Measurements from ENCODE around the gene MYEF2.
A peak's percentile ranks its signal among the peaks of the same experiment; 100 is the strongest.

MYEF2 gene

DNA sequence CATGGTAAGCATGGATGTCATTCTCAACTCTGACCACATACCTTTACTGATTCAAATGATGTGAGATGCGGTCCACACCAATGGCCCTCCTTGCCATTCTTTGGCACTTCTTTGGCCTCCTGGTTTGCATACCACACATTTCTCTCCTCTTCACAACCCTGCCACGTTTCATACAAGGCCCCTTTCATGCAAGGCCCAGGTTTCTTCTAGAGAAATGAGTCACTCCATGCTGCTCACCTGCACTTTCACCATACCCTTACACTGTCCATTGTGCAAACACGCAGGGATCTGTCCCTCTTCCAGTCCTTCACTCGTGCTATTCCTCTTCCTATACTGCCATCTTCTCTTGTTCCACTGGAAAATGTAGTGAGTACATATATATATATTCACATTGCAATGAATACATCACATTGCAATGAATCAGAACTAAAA, 81.7 kb downstream of the MYEF2 start:
- H2BK12ac ChIP-seq (ENCODE audit: low read length): no peak overlapping the region
- no peak for DNase-seq (ENCODE audit: low spot score)
- no peak overlapping the region for H3K23ac ChIP-seq (ENCODE audit: low read depth, low read length, poor library complexity)
- no peaks in the 10 kb centered on the region for H3K9me3 ChIP-seq (replicated peaks in 1 of 2; ENCODE audit: control insufficient read depth in 2 of 2, insufficient read depth in 1 of 2, low read depth in 1 of 2, low read length in 2 of 2)
- no peak overlapping the region for H3K14ac ChIP-seq (ENCODE audit: low read length)
- no peak overlapping the region for H2BK5ac ChIP-seq (ENCODE audit: low read length)
- H3K9ac ChIP-seq (ENCODE audit: low read depth, low read length, poor library complexity): no peak overlapping the region
- no peak overlapping the region for H4K8ac ChIP-seq (ENCODE audit: low read depth, low read length)
- WGBS, 2 donors (ENCODE audit: extremely low coverage in 2 of 2, insufficient read length in 2 of 2, insufficient replicate concordance in 1 of 2): no CpG with 5 or more reads among the region's 4 CpGs
- no peak overlapping the region for H4K91ac ChIP-seq (ENCODE audit: low read depth, low read length, poor library complexity)
- peaks cover 0 to 6% (median 0%) of the 10 kb centered on the region in 3 experiments for H3K27me3 ChIP-seq (ENCODE audit: control insufficient read depth in 3 of 3, insufficient read depth in 3 of 3, low read depth in 1 of 3, low read length in 3 of 3)
- H3K36me3 ChIP-seq (replicated peaks in 1 of 2; ENCODE audit: control insufficient read depth in 2 of 2, insufficient read depth in 2 of 2, low read length in 2 of 2): no peaks in the 10 kb centered on the region
- no peak overlapping the region for H2BK15ac ChIP-seq (ENCODE audit: low read length)
- H2AK5ac ChIP-seq (ENCODE audit: low read depth, low read length): no peak overlapping the region
- H3K79me1 ChIP-seq (ENCODE audit: low read depth, low read length): no peaks in the 10 kb centered on the region
- H3K27ac ChIP-seq (replicated peaks; ENCODE audit: low read length): no peak overlapping the region
- no peak overlapping the region for H3K18ac ChIP-seq (ENCODE audit: low read length)
- no peak overlapping the region for H2AFZ ChIP-seq (ENCODE audit: low read length)
- no peaks in the 10 kb centered on the region for H3K4me1 ChIP-seq (ENCODE audit: control insufficient read depth in 2 of 2, insufficient read depth in 1 of 2, low read depth in 1 of 2, low read length in 2 of 2)
- H2BK120ac ChIP-seq (ENCODE audit: low read depth, low read length): no peak overlapping the region
- H3K4ac ChIP-seq (ENCODE audit: low read length): no peak overlapping the region
- no peak overlapping the region for H3K4me2 ChIP-seq (ENCODE audit: insufficient read depth, low read length, poor library complexity, severe bottlenecking)
- H3K4me3 ChIP-seq (ENCODE audit: low read length in 2 of 2): peak overlapping the region in 1 of 2 donors; percentile 45

DNA sequence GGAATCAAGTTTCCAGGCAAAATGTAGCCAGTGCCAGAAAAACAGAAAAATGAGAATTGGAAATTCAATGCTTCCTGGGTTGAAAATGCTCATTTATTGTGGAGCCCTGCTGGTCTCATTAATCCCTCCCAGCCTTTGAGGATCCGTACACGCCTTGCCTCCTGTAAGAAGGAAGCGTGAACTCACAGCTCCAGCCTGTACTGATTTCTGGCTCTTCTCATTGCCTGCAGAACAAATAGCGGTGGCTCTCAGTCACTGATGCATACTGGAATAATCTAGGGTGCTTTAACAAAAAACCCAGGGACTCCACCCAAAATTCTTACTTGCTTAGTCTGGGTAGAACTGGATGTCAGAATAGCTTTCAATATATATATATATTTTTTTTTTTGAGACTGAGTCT, 86.6 kb downstream of the MYEF2 start:
- Histone ChIP-seq H2BK5ac (ENCODE audit: low read length) (no peak overlapping the region), H4K8ac (ENCODE audit: low read depth, low read length) (no peak overlapping the region), H3K4me1 (ENCODE audit: control insufficient read depth in 2 of 2, insufficient read depth in 1 of 2, low read depth in 1 of 2, low read length in 2 of 2) (peaks cover 0 to 3% of the 10 kb centered on the region in 2 donors), H2BK12ac (ENCODE audit: low read length) (no peak overlapping the region), H2BK15ac (ENCODE audit: low read length) (no peak overlapping the region), H3K79me1 (ENCODE audit: low read depth, low read length) (no peaks in the 10 kb centered on the region), H2BK120ac (ENCODE audit: low read depth, low read length) (no peak overlapping the region), H4K91ac (ENCODE audit: low read depth, low read length, poor library complexity) (no peak overlapping the region), H3K9ac (ENCODE audit: low read depth, low read length, poor library complexity) (no peak overlapping the region), H3K27ac (replicated peaks; ENCODE audit: low read length) (no peak overlapping the region), H2AFZ (ENCODE audit: low read length) (no peak overlapping the region), H3K4me2 (ENCODE audit: insufficient read depth, low read length, poor library complexity, severe bottlenecking) (no peak overlapping the region), H3K4me3 (ENCODE audit: low read length in 2 of 2) (no peak overlapping the region), H3K4ac (ENCODE audit: low read length) (no peak overlapping the region), H3K9me3 (replicated peaks in 1 of 2; ENCODE audit: control insufficient read depth in 2 of 2, insufficient read depth in 1 of 2, low read depth in 1 of 2, low read length in 2 of 2) (peaks cover 0 to 3% of the 10 kb centered on the region in 2 donors), H3K27me3 (ENCODE audit: control insufficient read depth in 3 of 3, insufficient read depth in 3 of 3, low read depth in 1 of 3, low read length in 3 of 3) (no peaks in the 10 kb centered on the region), H3K36me3 (replicated peaks in 1 of 2; ENCODE audit: control insufficient read depth in 2 of 2, insufficient read depth in 2 of 2, low read length in 2 of 2) (peaks cover 0 to 2% of the 10 kb centered on the region in 2 donors), H3K23ac (ENCODE audit: low read depth, low read length, poor library complexity) (no peak overlapping the region), H3K18ac (ENCODE audit: low read length) (no peak overlapping the region), H3K14ac (ENCODE audit: low read length) (no peak overlapping the region), H2AK5ac (ENCODE audit: low read depth, low read length) (no peak overlapping the region)
- DNase-seq (ENCODE audit: low spot score): no peak
- WGBS, 2 donors (ENCODE audit: extremely low coverage in 2 of 2, insufficient read length in 2 of 2, insufficient replicate concordance in 1 of 2): no CpG with 5 or more reads among the region's 4 CpGs

DNA sequence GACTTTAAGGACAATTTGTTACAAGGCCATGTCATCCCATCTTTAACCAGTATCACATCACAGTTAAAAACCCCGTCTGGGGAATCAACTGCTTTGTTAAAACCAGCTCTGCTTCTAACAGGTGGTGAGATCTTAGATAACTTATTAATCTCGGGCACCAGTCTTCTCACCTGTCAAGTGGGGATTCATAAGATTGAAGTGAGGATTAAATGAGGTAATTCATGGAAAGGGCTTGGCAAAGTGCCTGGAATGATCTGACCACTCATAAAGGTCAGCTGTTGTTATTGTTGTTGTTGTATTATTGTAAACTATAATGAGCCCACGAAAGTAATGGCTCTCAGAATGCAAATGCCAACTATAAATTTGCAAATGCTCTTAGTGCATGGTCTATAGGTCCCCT, 87.4 kb downstream of the MYEF2 start:
- Histone ChIP-seq H3K36me3 (replicated peaks in 1 of 2; ENCODE audit: control insufficient read depth in 2 of 2, insufficient read depth in 2 of 2, low read length in 2 of 2) (peaks cover 0 to 2% of the 10 kb centered on the region in 2 donors), H3K9me3 (replicated peaks in 1 of 2; ENCODE audit: control insufficient read depth in 2 of 2, insufficient read depth in 1 of 2, low read depth in 1 of 2, low read length in 2 of 2) (peaks cover 0 to 3% of the 10 kb centered on the region in 2 donors), H2AK5ac (ENCODE audit: low read depth, low read length) (no peak overlapping the region), H3K79me1 (ENCODE audit: low read depth, low read length) (no peaks in the 10 kb centered on the region), H3K18ac (ENCODE audit: low read length) (no peak overlapping the region), H2AFZ (ENCODE audit: low read length) (no peak overlapping the region), H3K23ac (ENCODE audit: low read depth, low read length, poor library complexity) (no peak overlapping the region), H4K8ac (ENCODE audit: low read depth, low read length) (no peak overlapping the region), H3K9ac (ENCODE audit: low read depth, low read length, poor library complexity) (no peak overlapping the region), H2BK5ac (ENCODE audit: low read length) (no peak overlapping the region), H3K4ac (ENCODE audit: low read length) (no peak overlapping the region), H3K14ac (ENCODE audit: low read length) (no peak overlapping the region), H3K27me3 (ENCODE audit: control insufficient read depth in 3 of 3, insufficient read depth in 3 of 3, low read depth in 1 of 3, low read length in 3 of 3) (no peaks in the 10 kb centered on the region), H3K4me1 (ENCODE audit: control insufficient read depth in 2 of 2, insufficient read depth in 1 of 2, low read depth in 1 of 2, low read length in 2 of 2) (peaks cover 0 to 3% of the 10 kb centered on the region in 2 donors), H3K4me2 (ENCODE audit: insufficient read depth, low read length, poor library complexity, severe bottlenecking) (no peak overlapping the region), H2BK12ac (ENCODE audit: low read length) (no peak overlapping the region), H3K4me3 (ENCODE audit: low read length in 2 of 2) (no peak overlapping the region), H4K91ac (ENCODE audit: low read depth, low read length, poor library complexity) (no peak overlapping the region), H3K27ac (replicated peaks; ENCODE audit: low read length) (no peak overlapping the region), H2BK120ac (ENCODE audit: low read depth, low read length) (no peak overlapping the region), H2BK15ac (ENCODE audit: low read length) (no peak overlapping the region)
- DNase-seq (ENCODE audit: low spot score): no peak
- WGBS, 2 donors (ENCODE audit: extremely low coverage in 2 of 2, insufficient read length in 2 of 2, insufficient replicate concordance in 1 of 2): no CpG with 5 or more reads among the region's 3 CpGs

DNA sequence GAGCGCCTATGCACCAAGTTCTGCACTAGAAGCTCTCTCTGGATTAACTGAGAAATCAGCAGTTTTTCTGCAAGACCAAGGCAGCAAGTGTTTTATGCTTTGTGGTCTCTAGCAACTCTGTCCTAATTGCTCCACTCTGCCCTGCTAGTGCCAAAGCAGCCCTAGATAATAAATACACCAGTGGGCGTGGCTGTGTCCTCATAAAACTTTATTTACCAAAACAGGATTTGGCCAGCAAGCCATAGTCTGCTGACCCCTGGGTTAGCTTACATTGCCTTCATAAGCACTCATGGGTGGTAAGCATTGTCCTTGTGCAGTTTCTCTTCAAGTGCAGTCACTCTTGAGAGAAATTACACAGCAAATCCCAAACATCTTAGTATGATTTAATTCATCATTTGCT, 88.0 kb downstream of the MYEF2 start:
- H3K4me1 ChIP-seq (ENCODE audit: control insufficient read depth in 2 of 2, insufficient read depth in 1 of 2, low read depth in 1 of 2, low read length in 2 of 2): peaks cover 0 to 3% of the 10 kb centered on the region in 2 donors
- H3K4me3 ChIP-seq (ENCODE audit: low read length in 2 of 2): no peak overlapping the region
- no CpG with 5 or more reads among the region's 2 CpGs for WGBS, 2 donors (ENCODE audit: extremely low coverage in 2 of 2, insufficient read length in 2 of 2, insufficient replicate concordance in 1 of 2)
- no peak overlapping the region for H2BK12ac ChIP-seq (ENCODE audit: low read length)
- H3K27me3 ChIP-seq (ENCODE audit: control insufficient read depth in 3 of 3, insufficient read depth in 3 of 3, low read depth in 1 of 3, low read length in 3 of 3): no peaks in the 10 kb centered on the region
- H3K9ac ChIP-seq (ENCODE audit: low read depth, low read length, poor library complexity): no peak overlapping the region
- no peak overlapping the region for H2AK5ac ChIP-seq (ENCODE audit: low read depth, low read length)
- H2BK120ac ChIP-seq (ENCODE audit: low read depth, low read length): no peak overlapping the region
- H3K4me2 ChIP-seq (ENCODE audit: insufficient read depth, low read length, poor library complexity, severe bottlenecking): no peak overlapping the region
- no peak overlapping the region for H4K8ac ChIP-seq (ENCODE audit: low read depth, low read length)
- H2BK5ac ChIP-seq (ENCODE audit: low read length): no peak overlapping the region
- no peak overlapping the region for H2BK15ac ChIP-seq (ENCODE audit: low read length)
- H3K27ac ChIP-seq (replicated peaks; ENCODE audit: low read length): no peak overlapping the region
- peaks cover 0 to 3% of the 10 kb centered on the region in 2 donors for H3K9me3 ChIP-seq (replicated peaks in 1 of 2; ENCODE audit: control insufficient read depth in 2 of 2, insufficient read depth in 1 of 2, low read depth in 1 of 2, low read length in 2 of 2)
- no peak for DNase-seq (ENCODE audit: low spot score)
- H3K79me1 ChIP-seq (ENCODE audit: low read depth, low read length): no peaks in the 10 kb centered on the region
- H3K14ac ChIP-seq (ENCODE audit: low read length): no peak overlapping the region
- H3K23ac ChIP-seq (ENCODE audit: low read depth, low read length, poor library complexity): no peak overlapping the region
- no peak overlapping the region for H2AFZ ChIP-seq (ENCODE audit: low read length)
- H4K91ac ChIP-seq (ENCODE audit: low read depth, low read length, poor library complexity): no peak overlapping the region
- no peak overlapping the region for H3K4ac ChIP-seq (ENCODE audit: low read length)
- no peak overlapping the region for H3K18ac ChIP-seq (ENCODE audit: low read length)
- peaks cover 0 to 2% of the 10 kb centered on the region in 2 donors for H3K36me3 ChIP-seq (replicated peaks in 1 of 2; ENCODE audit: control insufficient read depth in 2 of 2, insufficient read depth in 2 of 2, low read length in 2 of 2)

Measured in neuronal stem cell (in vitro differentiated cells).